ENCODE measurements around the gene ABTB2. TPM values are rescaled to one million over a fixed set of nuclear protein-coding genes. Genes with fewer than 3 reads are reported as not detected.

ABTB2 gene
- total RNA-seq, 2 experiments from 2014 or later, result 2.4 to 2.5 TPM

- POLR2A ChIA-PET, result interaction anchor here (0.9 to 1.9 kb wide), 2 partner anchors 10 to 23 kb away, joined by 3 to 4 read pairs; no protein-coding TSS in a partner anchor
- H3K4me3 Mint-ChIP-seq, result no peak overlapping the region
These were observed 173.2 kb downstream of the ABTB2 start for GRCh38 chr11:34184505-34185015.

GRCh38 chr11:34183848-34184391 is 173.9 kb downstream of the ABTB2 start:
- H3K27ac Mint-ChIP-seq, result no peak overlapping the region
- H3K4me1 Mint-ChIP-seq (ENCODE audit: low read depth), result peaks cover 32% of the 10 kb centered on the region
- TF ChIP-seq CTCF (IDR thresholded peaks at IDR 0.05), result no peak
- no peaks in the 10 kb centered on the region for H3K27me3 Mint-ChIP-seq
- H3K4me3 Mint-ChIP-seq, result no peak overlapping the region
- ChIA-PET POLR2A (interaction anchor here (0.9 to 1.9 kb wide), 2 partner anchors 11 to 24 kb away, joined by 3 to 4 read pairs; no protein-coding TSS in a partner anchor), CTCF (interaction anchor here (1.0 to 6.5 kb wide), 7 partner anchors 8 to 178 kb away, joined by 3 to 29 read pairs (median 4); partner anchors contain the start of gene ABTB2)
- no peaks in the 10 kb centered on the region for H3K36me3 Mint-ChIP-seq (ENCODE audit: low read depth)
- ATAC-seq (no peak), DNase-seq (no peak)
- intact Hi-C loops (cut with micrococcal nuclease), result loop anchor here (5.0 kb wide), 1 partner anchor 48 kb away; no protein-coding TSS in a partner anchor
- no peaks in the 10 kb centered on the region for H3K9me3 Mint-ChIP-seq

More at GRCh38 chr11:34184505-34185015, 173.2 kb downstream of the ABTB2 start:
- no peak for DNase-seq
- Mint-ChIP-seq H3K27ac (no peak overlapping the region), H3K36me3 (ENCODE audit: low read depth) (no peaks in the 10 kb centered on the region), H3K9me3 (no peaks in the 10 kb centered on the region), H3K4me1 (ENCODE audit: low read depth) (peaks cover 32% of the 10 kb centered on the region), H3K27me3 (no peaks in the 10 kb centered on the region)
- CTCF ChIA-PET, result interaction anchor here (1.2 to 6.5 kb wide), 5 partner anchors 9 to 178 kb away, joined by 3 to 29 read pairs (median 4); partner anchors contain the start of gene ABTB2
- TF ChIP-seq CTCF (IDR thresholded peaks at IDR 0.05), result no peak
- no peak for ATAC-seq
- intact Hi-C loops (cut with micrococcal nuclease), result loop anchor here (5.0 kb wide), 1 partner anchor 48 kb away; no protein-coding TSS in a partner anchor

- Mint-ChIP-seq H3K9me3 (no peaks in the 10 kb centered on the region), H3K27ac (no peak overlapping the region), H3K4me1 (ENCODE audit: low read depth) (peaks cover 29% of the 10 kb centered on the region), H3K36me3 (ENCODE audit: low read depth) (no peaks in the 10 kb centered on the region), H3K27me3 (no peaks in the 10 kb centered on the region), H3K4me3 (no peak overlapping the region)
- no peak for TF ChIP-seq CTCF (IDR thresholded peaks at IDR 0.05)
- DNase-seq (no peak), ATAC-seq (peak; percentile 32)
- CTCF ChIA-PET, result interaction anchor here (1.0 to 1.9 kb wide), 4 partner anchors 9 to 309 kb away, joined by 3 to 11 read pairs (median 4); partner anchors contain the start of gene ABTB2
- intact Hi-C loops (cut with micrococcal nuclease), result loop anchor here (5.0 kb wide), 1 partner anchor 49 kb away; no protein-coding TSS in a partner anchor
- POLR2A ChIA-PET, result interaction anchor here (1.5 to 1.6 kb wide), 2 partner anchors 8 to 19 kb away, joined by 3 to 4 read pairs; no protein-coding TSS in a partner anchor
These were observed 174.7 kb downstream of the ABTB2 start for GRCh38 chr11:34182921-34183685.

- H3K36me3 Mint-ChIP-seq (ENCODE audit: low read depth), result no peaks in the 10 kb centered on the region
- ChIA-PET CTCF (interaction anchor here (0.7 to 1.9 kb wide), 3 partner anchors 8 to 310 kb away, joined by 3 to 11 read pairs (median 4); no protein-coding TSS in a partner anchor), POLR2A (interaction anchor here (0.7 to 1.6 kb wide), 3 partner anchors 9 to 363 kb away, joined by 3 to 4 read pairs (median 3); no protein-coding TSS in a partner anchor)
- no peak overlapping the region for H3K4me3 Mint-ChIP-seq
- no peak for ATAC-seq
- TF ChIP-seq CTCF (IDR thresholded peaks at IDR 0.05), result no peak
- H3K27me3 Mint-ChIP-seq, result no peaks in the 10 kb centered on the region
- no peak for DNase-seq
- no peak overlapping the region for H3K27ac Mint-ChIP-seq
- intact Hi-C loops (cut with micrococcal nuclease), result loop anchor here (5.0 kb wide), 1 partner anchor 50 kb away; no protein-coding TSS in a partner anchor
- H3K4me1 Mint-ChIP-seq (ENCODE audit: low read depth), result peaks cover 29% of the 10 kb centered on the region
- no peaks in the 10 kb centered on the region for H3K9me3 Mint-ChIP-seq
These were observed 175.4 kb downstream of the ABTB2 start for GRCh38 chr11:34182425-34182824.

Data from activated CD8-positive, alpha-beta T cell treated with anti-CD3 and anti-CD28 coated beads for 36 hours (primary cell).